ENCODE results near the gene SCAMP1. TPM values are rescaled to one million over a fixed set of nuclear protein-coding genes. Genes with fewer than 3 reads are reported as not detected.
A peak's percentile ranks its signal among the peaks of the same experiment; 100 is the strongest.

The SCAMP1 gene
- total and polyA plus RNA-seq, 5 donors from 2014 or later = 22.1 to 44.8 (median 41.2) TPM

DNA sequence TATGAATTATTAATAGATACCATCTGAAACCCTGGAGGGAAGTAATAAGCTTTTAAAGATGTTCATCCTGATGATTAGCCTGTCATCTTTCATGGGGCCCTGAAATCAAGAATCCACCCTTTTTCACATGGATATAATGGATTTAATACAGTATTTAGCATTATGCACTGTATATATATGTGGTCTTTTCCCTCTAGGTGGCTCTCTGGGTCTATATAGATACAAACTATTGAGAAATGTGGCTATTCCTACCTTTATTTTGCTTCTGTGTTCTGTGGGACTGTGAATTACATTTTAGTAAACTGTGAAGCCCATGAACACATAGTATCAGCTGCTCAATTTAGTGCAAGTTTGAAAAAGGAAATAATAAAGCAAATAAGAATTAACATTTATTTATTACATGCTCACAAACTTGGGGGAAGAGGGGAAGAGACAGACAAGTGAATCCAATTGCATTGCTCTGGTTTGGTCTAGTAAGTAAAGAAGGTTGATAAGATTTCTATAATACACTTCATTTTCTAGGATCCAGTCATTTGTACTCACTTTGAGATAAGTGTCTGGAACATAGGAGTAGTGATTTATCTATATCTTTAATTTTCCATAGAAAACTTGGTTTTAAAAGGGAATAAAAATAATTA lies 112.2 kb downstream of the SCAMP1 start:
- peaks cover 10% of the 10 kb centered on the region for H3K36me3 ChIP-seq (ENCODE audit: control insufficient read depth, insufficient read depth, low read length)
- ATAC-seq (ENCODE audit: low read depth in 2 of 2) (no peak), DNase-seq (no peak)
- H3K27ac Mint-ChIP-seq = no peak overlapping the region
- no peaks in the 10 kb centered on the region for H3K9me3 ChIP-seq (ENCODE audit: control insufficient read depth in 2 of 2, low read length in 2 of 2)
- H3K27ac ChIP-seq (ENCODE audit: insufficient read depth, low read length, poor library complexity, severe bottlenecking) = no peak overlapping the region
- no peaks in the 10 kb centered on the region for H3K4me1 ChIP-seq (ENCODE audit: control insufficient read depth, insufficient read depth, low read length, poor library complexity, severe bottlenecking)
- no peak overlapping the region for H3K4me3 ChIP-seq (ENCODE audit: low read depth, low read length)
- H3K9me3 Mint-ChIP-seq = no peaks in the 10 kb centered on the region
- H3K27me3 ChIP-seq (ENCODE audit: control insufficient read depth, insufficient read depth, low read length) = no peaks in the 10 kb centered on the region
- H3K4me3 Mint-ChIP-seq = no peak overlapping the region
- peaks cover 0 to 7% (median 0%) of the 10 kb centered on the region in 4 donors for H3K4me1 Mint-ChIP-seq
- peaks cover 20% of the 10 kb centered on the region for H3K36me3 Mint-ChIP-seq
- no peaks in the 10 kb centered on the region for H3K27me3 Mint-ChIP-seq

DNA sequence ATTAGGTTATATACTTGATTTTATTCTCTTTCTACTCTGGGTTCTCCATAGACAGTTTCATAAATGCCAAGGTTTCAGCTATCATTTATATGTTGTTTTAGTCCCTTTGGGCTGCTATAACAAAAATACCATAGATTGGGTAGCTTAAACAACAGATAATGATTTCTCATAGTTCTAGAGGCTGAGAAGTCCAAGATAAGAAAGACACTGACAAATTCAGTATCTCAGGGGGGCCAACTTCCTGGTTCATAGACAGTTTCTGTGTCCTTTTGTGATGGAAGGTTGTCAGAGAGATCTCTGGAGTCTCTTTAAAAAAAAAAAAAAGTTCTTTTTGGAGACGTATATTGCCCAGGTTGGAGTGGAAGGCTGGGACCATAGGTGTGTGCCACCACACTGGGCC lies 113.3 kb downstream of the SCAMP1 start:
- Histone ChIP-seq H3K36me3 (ENCODE audit: control insufficient read depth, insufficient read depth, low read length) (peaks cover 10% of the 10 kb centered on the region), H3K27ac (ENCODE audit: insufficient read depth, low read length, poor library complexity, severe bottlenecking) (no peak overlapping the region), H3K27me3 (ENCODE audit: control insufficient read depth, insufficient read depth, low read length) (no peaks in the 10 kb centered on the region), H3K9me3 (ENCODE audit: control insufficient read depth in 2 of 2, low read length in 2 of 2) (no peaks in the 10 kb centered on the region), H3K4me1 (ENCODE audit: control insufficient read depth, insufficient read depth, low read length, poor library complexity, severe bottlenecking) (no peaks in the 10 kb centered on the region), H3K4me3 (ENCODE audit: low read depth, low read length) (no peak overlapping the region)
- DNase-seq (no peak), ATAC-seq (ENCODE audit: low read depth in 2 of 2) (no peak)
- H3K27me3 Mint-ChIP-seq = no peaks in the 10 kb centered on the region
- H3K4me3 Mint-ChIP-seq = no peak overlapping the region
- H3K36me3 Mint-ChIP-seq = peaks cover 20% of the 10 kb centered on the region
- H3K9me3 Mint-ChIP-seq = no peaks in the 10 kb centered on the region
- peak overlapping the region in 1 of 3 donors; percentile 30 for H3K27ac Mint-ChIP-seq
- peaks cover 0 to 7% (median 0%) of the 10 kb centered on the region in 4 donors for H3K4me1 Mint-ChIP-seq

DNA sequence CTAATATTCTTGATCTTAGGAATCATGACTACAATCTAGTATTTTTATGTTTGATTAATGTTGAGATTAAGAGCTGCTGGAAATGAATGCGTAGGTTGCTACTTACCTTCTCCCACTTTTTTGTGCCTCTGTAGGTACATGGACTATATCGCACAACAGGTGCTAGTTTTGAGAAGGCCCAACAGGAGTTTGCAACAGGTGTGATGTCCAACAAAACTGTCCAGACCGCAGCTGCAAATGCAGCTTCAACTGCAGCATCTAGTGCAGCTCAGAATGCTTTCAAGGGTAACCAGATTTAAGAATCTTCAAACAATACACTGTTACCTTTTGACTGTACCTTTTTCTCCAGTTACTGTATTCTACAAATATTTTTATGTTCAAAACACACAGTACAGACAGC lies 115.0 kb downstream of the SCAMP1 start:
- H3K9me3 Mint-ChIP-seq = no peaks in the 10 kb centered on the region
- H3K4me3 ChIP-seq (ENCODE audit: low read depth, low read length) = no peak overlapping the region
- no peak for DNase-seq

DNA sequence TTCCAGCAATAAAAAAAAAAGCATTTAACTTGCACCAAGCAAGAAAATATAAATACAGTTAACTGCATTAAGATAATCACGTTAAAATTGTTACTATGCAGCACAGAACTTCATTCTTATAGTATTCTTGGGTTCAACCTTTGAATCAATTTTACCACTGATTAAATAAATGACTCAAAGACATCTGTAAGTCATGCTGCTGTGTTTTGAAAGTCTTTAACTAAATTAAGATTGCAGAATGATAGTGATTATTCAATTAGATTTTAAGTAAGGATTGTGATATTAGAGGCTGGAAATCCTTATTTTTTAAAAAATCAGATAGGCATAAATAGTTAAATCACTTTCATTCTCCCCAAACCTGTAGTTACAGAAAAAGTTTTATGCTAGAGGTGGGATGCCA lies 116.4 kb downstream of the SCAMP1 start:
- Mint-ChIP-seq H3K4me3 (no peak overlapping the region), H3K36me3 (peaks cover 20% of the 10 kb centered on the region), H3K9me3 (no peaks in the 10 kb centered on the region), H3K4me1 (peaks cover 0 to 4% (median 0%) of the 10 kb centered on the region in 4 donors), H3K27me3 (no peaks in the 10 kb centered on the region), H3K27ac (no peak overlapping the region)
- H3K27ac ChIP-seq (ENCODE audit: insufficient read depth, low read length, poor library complexity, severe bottlenecking) = no peak overlapping the region
- H3K9me3 ChIP-seq (ENCODE audit: control insufficient read depth in 2 of 2, low read length in 2 of 2) = no peaks in the 10 kb centered on the region
- H3K36me3 ChIP-seq (ENCODE audit: control insufficient read depth, insufficient read depth, low read length) = peaks cover 10% of the 10 kb centered on the region
- DNase-seq = no peak
- ATAC-seq (ENCODE audit: low read depth in 2 of 2) = no peak
- H3K4me3 ChIP-seq (ENCODE audit: low read depth, low read length) = no peak overlapping the region
- H3K4me1 ChIP-seq (ENCODE audit: control insufficient read depth, insufficient read depth, low read length, poor library complexity, severe bottlenecking) = no peaks in the 10 kb centered on the region
- H3K27me3 ChIP-seq (ENCODE audit: control insufficient read depth, insufficient read depth, low read length) = no peaks in the 10 kb centered on the region

More for the DNA sequence above, 115.0 kb downstream of the SCAMP1 start:
- H3K4me1 Mint-ChIP-seq = peaks cover 0 to 6% (median 0%) of the 10 kb centered on the region in 4 donors
- H3K27ac ChIP-seq (ENCODE audit: insufficient read depth, low read length, poor library complexity, severe bottlenecking) = no peak overlapping the region
- peaks cover 20% of the 10 kb centered on the region for H3K36me3 Mint-ChIP-seq
- ATAC-seq (ENCODE audit: low read depth in 2 of 2) = no peak
- no peak overlapping the region for H3K4me3 Mint-ChIP-seq
- H3K27ac Mint-ChIP-seq = no peak overlapping the region
- no peaks in the 10 kb centered on the region for H3K27me3 ChIP-seq (ENCODE audit: control insufficient read depth, insufficient read depth, low read length)
- H3K36me3 ChIP-seq (ENCODE audit: control insufficient read depth, insufficient read depth, low read length) = peaks cover 10% of the 10 kb centered on the region
- H3K9me3 ChIP-seq (ENCODE audit: control insufficient read depth in 2 of 2, low read length in 2 of 2) = no peaks in the 10 kb centered on the region
- no peaks in the 10 kb centered on the region for H3K27me3 Mint-ChIP-seq
- no peaks in the 10 kb centered on the region for H3K4me1 ChIP-seq (ENCODE audit: control insufficient read depth, insufficient read depth, low read length, poor library complexity, severe bottlenecking)

DNA sequence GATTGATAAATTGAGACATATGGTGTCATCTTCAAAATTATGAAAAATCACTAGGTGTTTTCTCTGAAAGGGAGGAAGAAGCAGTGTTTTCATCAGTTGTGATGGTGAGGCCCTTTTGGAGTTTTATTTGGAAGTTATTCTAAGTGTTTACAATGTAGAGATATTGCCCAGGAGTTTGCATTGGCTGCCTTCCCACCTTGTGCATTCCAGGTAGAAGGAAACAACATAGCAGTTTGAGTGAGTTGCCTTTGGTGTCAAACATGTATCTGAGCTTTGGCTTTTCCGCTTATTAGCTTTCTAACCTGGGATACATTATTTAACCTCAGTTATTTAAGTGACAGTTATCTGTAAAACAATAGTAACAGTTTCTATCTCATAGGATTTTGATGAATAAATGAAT lies 122.5 kb downstream of the SCAMP1 start:
- Mint-ChIP-seq H3K27ac (peak overlapping the region in 2 of 3 donors; percentile 1 to 66), H3K4me3 (no peak overlapping the region), H3K9me3 (no peaks in the 10 kb centered on the region), H3K27me3 (no peaks in the 10 kb centered on the region), H3K4me1 (peaks cover 0 to 17% (median 12%) of the 10 kb centered on the region in 4 donors), H3K36me3 (peaks cover 16% of the 10 kb centered on the region)
- no peaks in the 10 kb centered on the region for H3K27me3 ChIP-seq (ENCODE audit: control insufficient read depth, insufficient read depth, low read length)
- ATAC-seq (ENCODE audit: low read depth in 2 of 2) (no peak), DNase-seq (no peak)
- no peak overlapping the region for H3K27ac ChIP-seq (ENCODE audit: insufficient read depth, low read length, poor library complexity, severe bottlenecking)
- H3K36me3 ChIP-seq (ENCODE audit: control insufficient read depth, insufficient read depth, low read length) = peaks cover 2% of the 10 kb centered on the region
- no peaks in the 10 kb centered on the region for H3K9me3 ChIP-seq (ENCODE audit: control insufficient read depth in 2 of 2, low read length in 2 of 2)
- H3K4me3 ChIP-seq (ENCODE audit: low read depth, low read length) = no peak overlapping the region
- H3K4me1 ChIP-seq (ENCODE audit: control insufficient read depth, insufficient read depth, low read length, poor library complexity, severe bottlenecking) = no peaks in the 10 kb centered on the region

DNA sequence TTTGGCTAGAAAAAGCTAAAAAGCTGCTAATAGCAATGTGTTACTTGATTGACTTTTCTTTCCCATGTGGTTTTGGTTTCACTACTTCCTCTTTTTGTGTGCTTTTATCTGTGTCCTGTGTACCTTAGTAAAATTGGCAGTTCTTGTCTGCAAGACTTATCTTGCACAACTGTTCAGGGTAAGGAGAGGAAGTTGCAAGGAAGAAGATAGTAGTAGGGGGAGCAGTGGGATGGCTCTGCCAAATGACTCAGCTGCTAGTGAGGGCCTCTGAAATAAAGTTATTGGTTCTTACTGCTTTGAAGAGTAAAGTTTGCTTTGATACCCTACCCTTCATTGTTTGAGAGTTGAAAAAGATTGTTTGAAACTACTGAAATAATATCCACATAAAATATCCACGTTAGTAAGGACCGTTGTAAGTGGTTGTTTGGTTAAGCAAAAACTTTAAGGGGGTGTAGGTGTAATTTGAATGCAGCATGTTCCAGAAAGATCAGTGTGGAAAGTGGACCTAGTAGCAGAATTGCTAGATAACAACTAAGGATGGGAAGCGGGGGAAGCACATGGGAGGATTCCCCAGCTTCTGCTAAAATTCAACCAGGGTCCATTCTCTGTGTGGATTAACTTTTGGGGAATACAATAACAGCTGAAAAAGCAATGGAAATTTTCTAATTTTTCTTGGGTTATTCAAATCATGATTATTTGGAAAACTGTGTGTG lies 123.5 kb downstream of the SCAMP1 start:
- peak in 1 of 2 donors; percentile 55 for ATAC-seq (ENCODE audit: low read depth in 2 of 2)
- Mint-ChIP-seq H3K4me3 (no peak overlapping the region), H3K27ac (peak overlapping the region in 2 of 3 donors; percentile 2 to 8)

DNA sequence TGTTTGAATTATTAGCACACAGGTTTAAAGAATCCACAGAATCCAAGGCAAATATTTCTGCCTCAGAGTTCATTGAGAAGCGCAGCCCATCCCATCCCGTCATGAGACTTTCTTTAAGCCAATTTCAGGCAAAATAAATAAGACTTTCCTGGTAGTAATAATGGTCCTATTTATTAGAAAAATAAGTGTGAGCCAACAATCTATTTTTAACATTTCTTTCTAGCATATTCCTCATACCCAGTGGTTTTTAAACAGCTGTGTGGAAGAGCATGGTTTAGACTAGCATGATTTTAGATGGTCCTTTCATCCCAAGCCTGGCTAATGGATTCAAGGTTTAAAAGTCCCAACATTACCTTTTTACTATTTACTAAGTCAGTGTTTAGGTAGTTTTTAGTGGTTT lies 125.8 kb downstream of the SCAMP1 start:
- H3K36me3 Mint-ChIP-seq = peaks cover 32% of the 10 kb centered on the region

More for the DNA sequence above, 123.5 kb downstream of the SCAMP1 start:
- Mint-ChIP-seq H3K27me3 (no peaks in the 10 kb centered on the region), H3K36me3 (peaks cover 21% of the 10 kb centered on the region), H3K4me1 (peaks cover 0 to 17% (median 12%) of the 10 kb centered on the region in 4 donors), H3K9me3 (no peaks in the 10 kb centered on the region)
- peak in 1 of 3 donors; percentile 49 for DNase-seq
- Histone ChIP-seq H3K4me3 (ENCODE audit: low read depth, low read length) (no peak overlapping the region), H3K36me3 (ENCODE audit: control insufficient read depth, insufficient read depth, low read length) (peaks cover 2% of the 10 kb centered on the region), H3K4me1 (ENCODE audit: control insufficient read depth, insufficient read depth, low read length, poor library complexity, severe bottlenecking) (no peaks in the 10 kb centered on the region), H3K9me3 (ENCODE audit: control insufficient read depth in 2 of 2, low read length in 2 of 2) (no peaks in the 10 kb centered on the region), H3K27me3 (ENCODE audit: control insufficient read depth, insufficient read depth, low read length) (no peaks in the 10 kb centered on the region), H3K27ac (ENCODE audit: insufficient read depth, low read length, poor library complexity, severe bottlenecking) (no peak overlapping the region)

More for the DNA sequence above, 125.8 kb downstream of the SCAMP1 start:
- Mint-ChIP-seq H3K9me3 (no peaks in the 10 kb centered on the region), H3K27ac (no peak overlapping the region), H3K4me3 (no peak overlapping the region), H3K27me3 (no peaks in the 10 kb centered on the region), H3K4me1 (peaks cover 0 to 17% (median 12%) of the 10 kb centered on the region in 4 donors)
- no peak for ATAC-seq (ENCODE audit: low read depth in 2 of 2)
- no peak for DNase-seq
- Histone ChIP-seq H3K36me3 (ENCODE audit: control insufficient read depth, insufficient read depth, low read length) (peaks cover 2% of the 10 kb centered on the region), H3K27me3 (ENCODE audit: control insufficient read depth, insufficient read depth, low read length) (no peaks in the 10 kb centered on the region), H3K9me3 (ENCODE audit: control insufficient read depth in 2 of 2, low read length in 2 of 2) (no peaks in the 10 kb centered on the region), H3K4me3 (ENCODE audit: low read depth, low read length) (no peak overlapping the region), H3K4me1 (ENCODE audit: control insufficient read depth, insufficient read depth, low read length, poor library complexity, severe bottlenecking) (no peaks in the 10 kb centered on the region), H3K27ac (ENCODE audit: insufficient read depth, low read length, poor library complexity, severe bottlenecking) (no peak overlapping the region)

All from CD4-positive, CD25-positive, alpha-beta regulatory T cell (primary cell).